Stimulated activated CD4-positive, alpha-beta T cell treated with anti-CD3 and anti-CD28 coated beads, Interleukin-4, amount 100 ng/mL, for 4 hours (primary cell): ENCODE measurements around the gene KRT85.

Experiments used
- DNase-seq, 2 experiments: peaks; one replicate each; pipeline ENCODE4 v3.0.0-alpha.2; 2020

KRT85 gene

DNA sequence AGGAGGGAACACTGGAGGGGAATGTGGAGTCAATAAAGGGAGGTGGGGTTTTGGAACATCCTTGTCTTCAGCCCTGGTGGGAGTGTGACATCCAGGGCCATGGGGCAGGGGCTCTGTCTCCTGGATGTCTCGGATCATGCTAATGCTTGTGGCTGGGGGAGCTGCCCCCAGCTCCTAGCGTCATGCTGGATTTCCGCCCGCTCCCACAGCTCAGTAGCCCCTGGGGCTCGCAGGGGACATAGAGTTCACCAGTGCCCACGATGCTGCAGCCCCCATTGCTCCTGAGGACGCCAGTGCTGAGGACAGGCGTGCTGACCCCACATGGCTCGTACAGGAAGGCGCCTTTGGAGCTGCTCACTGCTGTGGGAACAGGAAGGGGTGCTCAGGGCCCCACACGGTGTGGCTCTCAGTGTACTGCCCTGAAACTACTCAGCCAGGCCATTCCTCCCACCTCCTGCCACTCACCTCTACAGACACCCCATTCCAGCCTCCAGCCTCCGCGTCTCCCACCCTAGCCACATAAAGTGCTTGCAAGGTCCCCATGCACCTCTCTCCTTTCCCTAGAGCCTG lies 27.6 kb upstream of the KRT85 start:
- no peak for DNase-seq

DNA sequence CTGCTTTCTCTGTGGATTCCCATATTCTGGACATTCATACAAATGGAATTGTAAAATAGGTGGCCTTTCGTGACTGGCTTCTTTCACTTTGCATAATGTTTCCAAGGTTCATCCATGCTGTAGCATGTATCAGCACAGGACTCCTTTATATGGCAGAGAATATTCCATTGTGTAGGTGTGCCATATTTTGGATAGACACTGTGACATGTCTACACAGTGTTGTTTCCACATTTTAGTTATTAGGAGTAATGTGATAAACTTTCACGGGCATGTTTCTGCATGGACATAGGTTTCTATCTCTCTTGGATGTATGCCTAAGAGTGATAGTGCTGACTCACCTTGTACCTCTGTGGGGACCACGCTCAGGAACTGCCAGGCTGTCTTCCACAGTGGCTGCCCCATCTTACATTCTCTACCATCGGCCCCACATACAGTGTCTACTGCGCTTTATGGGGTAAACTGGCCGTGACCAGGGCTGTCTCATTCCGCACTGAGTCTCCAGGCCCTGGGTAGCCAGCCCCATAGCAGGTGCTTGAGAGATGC lies 25.3 kb upstream of the KRT85 start:
- no peak for DNase-seq

DNA sequence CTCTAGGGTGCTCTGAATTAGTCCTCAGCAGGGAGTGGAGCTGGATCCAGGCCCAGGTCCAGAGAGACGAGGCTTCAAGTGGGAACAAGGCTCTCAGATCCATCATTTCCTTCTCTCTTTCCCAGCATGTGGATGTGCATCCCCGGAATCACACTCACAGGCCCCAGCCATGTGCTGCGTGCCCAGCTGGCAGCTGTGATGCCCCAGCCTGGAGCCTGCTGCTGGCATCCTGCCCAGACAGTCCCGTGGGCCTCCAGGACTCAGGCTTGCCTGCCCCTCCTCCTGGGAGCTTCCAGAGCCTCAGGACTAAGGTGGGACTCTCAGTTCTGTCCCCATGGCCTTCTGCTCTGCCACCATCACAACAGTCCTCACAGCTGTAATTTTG lies 24.3 kb upstream of the KRT85 start:
- DNase-seq = no peak

DNA sequence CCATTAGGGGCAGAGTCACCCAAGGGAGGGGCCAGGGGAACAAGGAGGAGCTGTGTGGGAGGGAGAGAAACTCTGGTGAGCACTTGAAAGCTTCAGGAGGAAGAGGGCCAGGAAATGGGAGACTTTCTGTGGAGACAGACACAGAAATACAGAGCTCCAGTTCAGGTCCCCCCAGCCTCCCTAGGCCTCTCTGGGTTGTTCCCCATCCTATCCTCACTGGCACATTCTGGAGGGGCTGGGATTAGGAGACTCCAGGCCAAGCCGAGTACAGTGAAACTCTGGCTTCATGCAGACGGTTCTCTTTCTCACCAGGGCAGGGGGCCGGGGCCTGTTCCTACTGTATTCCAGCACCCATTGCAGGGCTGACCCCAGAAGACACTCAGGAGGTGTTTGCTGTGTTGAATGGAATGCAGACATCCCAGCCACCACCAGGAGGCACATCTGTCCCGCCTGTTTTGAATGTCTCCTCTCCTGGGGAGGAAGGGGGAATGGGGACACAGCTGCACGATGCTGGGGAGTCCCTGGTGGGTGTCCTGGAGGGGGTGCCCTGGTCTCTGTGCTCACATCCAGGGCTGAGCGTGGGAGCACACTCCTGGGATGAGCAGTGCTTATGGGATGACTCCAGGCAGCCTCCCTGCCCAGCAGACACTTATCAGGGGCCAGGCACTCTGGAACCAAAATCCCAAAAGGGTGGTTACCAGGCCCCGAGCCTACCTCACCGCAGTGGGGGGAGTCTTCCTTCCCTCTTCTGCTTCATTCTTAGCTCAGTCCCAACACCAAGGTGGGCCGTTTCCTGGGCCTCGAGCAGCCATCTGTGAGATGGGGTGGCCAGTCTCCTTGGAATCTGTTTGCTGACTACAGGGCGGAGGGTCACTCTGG lies 23.7 kb upstream of the KRT85 start:
- DNase-seq = no peak

DNA sequence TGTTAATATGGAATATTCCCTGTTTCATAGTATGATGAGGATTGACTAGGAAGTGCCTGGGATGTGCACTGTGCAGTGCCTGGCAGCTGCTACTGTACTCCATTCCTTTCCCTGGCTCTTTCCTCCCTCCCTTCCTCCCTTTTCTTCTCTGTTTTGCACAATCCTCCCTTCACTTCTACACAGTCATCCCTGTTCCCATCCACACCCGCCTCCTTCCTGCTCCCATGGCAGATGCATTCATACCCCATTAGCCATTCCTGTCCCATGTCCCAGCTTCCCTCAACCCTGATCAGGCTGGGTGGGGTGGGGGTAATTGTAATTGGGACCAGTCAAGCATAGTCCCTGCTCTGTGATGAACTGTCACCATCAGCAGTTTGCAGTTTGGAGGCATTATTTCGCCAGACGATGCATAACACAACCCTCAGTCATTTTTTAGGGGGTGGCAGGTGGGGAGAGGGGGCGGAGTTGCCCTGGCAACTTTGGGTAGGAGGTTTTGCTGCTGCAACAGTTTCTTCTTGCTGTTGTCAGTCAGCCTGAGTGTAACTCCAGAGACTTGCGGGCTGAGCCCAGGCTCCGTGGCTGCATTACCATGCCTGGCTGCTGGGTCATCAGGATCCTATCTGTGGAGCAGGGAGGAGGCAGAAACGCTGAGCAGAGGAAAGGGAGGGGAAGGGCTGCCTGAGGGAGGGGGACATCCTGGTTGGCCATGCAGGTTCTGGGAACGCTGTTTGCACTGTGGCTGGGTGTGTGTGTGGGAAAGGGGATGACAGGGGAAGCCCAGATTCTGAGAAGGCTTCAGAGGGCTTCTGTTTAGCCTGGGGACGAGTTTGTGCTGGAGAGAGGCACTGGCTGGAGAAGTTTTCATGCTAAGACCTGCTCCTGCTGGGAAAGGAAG lies 22.3 kb upstream of the KRT85 start:
- DNase-seq = no peak

DNA sequence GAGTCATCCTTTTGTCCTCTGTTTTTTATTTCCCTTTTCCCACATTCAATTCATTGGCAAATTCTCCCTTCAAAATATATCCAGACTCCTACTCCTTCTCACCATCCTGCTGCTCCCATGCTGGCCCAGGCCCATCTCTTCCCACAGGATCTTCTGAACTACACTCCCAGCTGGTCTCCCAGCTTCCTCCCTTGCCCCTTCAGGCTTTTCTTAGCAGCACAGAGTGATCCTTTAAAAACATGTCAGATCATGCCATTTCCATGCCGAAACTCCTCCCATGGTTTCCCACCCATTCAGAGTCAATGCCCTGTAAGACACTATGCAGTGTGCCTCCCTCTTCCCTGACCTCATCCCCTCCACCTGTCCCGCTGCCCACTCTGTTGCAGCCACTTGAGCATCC lies 20.6 kb upstream of the KRT85 start:
- no peak for DNase-seq

DNA sequence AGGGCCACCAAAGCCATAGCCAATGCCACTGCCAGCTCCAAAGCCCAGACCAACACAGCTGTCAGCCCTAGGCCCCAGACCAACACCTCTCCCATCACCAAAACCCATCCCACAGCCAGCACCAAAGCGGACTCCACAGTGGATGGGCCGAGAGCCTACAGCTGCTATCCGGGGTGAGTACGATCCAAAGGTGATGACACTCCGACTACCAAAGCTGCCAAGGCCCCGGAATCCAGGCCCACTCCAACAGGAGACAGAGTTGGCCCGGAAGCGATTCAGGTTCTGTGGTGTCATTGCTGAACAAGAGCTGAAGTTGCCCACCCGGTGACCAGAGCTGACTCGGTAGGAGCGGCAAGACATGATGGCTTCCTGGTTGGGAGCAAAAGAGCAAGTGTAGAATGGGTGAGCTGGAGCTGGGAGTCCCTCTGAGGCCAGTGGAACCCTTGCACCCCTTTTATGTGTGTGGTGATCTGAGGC lies 18.0 kb upstream of the KRT85 start, which contains the start of gene KRT84:
Gene KRT84 (minus strand): TSS at position 427 of the 477 bp plus-strand sequence. CDS start 67 bp downstream, at position 360.
- DNase-seq = no peak

DNA sequence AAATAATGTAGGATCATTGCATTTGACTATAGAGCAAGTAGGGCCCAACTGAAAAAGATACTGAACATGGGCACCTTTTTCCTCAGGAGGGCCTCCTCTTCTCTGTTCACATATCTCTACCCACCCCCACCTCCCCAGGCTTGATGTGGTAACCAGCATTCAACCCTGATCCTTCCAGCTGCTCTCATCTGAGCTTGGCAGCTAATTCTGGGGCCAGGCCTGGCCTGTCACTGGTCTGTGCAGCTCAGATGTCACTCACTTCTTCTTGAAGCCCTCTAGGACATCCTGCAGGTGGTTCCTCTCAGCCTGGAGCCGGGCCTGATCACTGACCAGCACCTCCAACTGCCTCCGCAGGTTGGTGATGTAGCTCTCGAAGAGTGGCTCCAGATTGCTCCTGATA lies 16.1 kb upstream of the KRT85 start:
- no peak for DNase-seq

DNA sequence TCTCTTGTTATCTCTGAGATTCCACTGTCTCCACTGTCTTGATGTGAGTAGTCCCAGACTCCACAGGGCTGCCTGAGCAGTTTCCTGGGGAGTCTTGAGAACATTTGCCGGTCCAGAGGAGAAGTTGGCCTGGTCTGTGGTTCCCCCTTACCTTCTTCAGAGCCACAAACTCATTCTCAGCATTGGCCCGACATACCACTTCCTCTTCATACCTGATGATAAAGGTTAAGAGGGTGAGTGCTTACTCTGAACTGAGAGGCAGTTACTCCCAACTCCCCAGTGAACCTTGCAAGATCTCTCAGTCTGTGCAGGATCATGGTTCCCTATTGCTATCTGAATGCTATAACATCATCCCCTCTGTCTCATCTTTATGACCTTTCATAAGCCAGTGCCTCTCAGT lies 15.6 kb upstream of the KRT85 start:
- no peak for DNase-seq

DNA sequence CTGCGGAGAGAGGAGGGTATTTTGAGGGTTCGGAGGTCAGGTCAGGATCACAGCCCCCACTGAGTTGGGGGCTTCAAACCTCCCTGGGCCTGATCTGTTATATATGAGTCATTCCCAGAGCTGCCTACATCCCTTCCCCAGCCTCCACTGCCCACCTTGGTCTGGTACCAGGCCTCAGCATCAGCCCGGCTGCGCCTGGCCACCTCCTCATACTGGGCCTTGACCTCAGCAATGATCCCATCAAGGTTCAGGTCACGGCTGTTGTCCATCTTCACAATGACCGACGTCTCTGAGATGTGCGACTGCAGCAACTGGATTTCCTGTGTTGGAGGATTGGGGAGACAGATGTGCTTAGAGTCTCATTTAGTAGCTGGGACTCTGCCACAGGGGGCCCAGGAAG lies 13.9 kb upstream of the KRT85 start:
- DNase-seq = no peak

DNA sequence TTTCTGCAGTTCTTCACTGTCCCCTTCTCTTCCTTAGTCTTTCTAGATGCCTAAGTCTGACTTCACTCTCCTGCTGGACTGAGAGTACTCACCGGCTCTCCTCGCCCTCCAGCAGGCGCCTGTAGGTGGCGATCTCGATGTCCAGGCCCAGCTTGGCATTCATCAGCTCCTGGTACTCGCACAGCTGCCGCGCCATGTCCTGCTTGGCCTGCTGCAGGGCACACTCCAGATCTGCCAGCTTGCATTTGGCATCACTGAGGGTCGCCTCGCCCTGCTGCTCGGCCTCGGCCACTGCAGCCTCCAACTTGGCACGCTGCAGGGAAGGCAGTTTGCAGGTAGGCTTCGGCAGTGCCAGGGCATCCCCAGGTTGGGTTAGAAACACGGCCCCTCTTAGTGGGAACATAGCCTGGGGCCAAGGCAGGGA lies 13.0 kb upstream of the KRT85 start:
- no peak for DNase-seq

DNA sequence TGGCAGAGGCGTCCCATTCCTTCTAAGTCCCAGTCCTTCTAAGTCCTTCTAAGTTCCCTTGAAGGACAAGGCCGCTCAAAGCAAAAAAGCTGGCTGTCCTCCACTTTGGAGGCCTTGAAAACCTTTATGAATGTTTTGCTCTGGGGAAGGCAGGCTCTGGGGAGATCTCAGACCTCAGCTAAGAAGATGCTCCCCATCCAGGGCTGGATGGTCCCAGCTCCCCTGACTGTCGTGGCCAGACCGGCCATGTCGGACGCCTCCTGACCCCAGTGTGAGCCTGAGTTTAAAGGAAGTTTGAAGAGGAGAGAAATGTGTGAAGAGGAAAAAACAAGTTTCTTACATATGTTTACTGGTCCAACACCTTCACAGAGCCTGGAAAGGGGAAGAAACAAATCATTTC lies 12.3 kb upstream of the KRT85 start:
- no peak for DNase-seq

DNA sequence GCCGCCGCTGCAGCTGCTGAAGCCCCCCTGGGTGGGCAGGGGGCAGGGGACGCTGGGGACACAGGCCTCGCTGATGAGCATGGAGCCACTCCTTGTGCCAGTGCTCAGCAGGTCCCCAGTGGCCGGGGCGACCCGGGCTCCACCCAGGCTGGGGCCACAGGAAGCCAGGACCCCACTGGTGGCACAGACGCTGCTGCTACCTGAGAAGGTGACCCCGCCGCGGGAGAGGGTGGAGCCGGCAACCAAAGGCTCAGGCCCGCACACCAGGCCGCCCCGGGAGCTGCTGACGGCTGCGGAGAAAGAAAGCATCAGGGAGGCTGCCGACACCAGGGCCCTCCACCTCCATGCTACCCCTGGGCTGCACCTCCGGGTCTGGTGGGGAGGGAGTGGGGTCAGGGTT lies 10.8 kb upstream of the KRT85 start:
- DNase-seq = no peak

DNA sequence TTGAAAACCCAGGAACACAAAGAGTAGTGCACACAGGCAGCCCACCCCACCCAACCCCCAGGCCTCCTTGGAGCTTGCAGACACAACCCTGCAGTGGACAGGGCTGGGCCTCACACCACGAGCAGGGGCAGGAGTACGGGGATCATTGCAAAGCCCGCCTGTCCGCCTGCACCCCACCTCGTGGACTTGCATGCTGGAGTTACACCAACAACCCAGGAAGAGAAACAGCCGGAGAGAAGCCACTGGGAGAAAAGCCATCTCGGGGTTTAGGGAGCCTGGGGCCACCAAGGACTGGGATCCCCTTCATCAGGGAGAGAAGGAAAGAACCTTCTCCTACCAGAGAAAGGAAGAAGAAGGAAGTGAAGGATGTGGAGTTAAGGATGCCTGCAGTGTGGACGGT lies 10.0 kb upstream of the KRT85 start:
- no peak for DNase-seq

DNA sequence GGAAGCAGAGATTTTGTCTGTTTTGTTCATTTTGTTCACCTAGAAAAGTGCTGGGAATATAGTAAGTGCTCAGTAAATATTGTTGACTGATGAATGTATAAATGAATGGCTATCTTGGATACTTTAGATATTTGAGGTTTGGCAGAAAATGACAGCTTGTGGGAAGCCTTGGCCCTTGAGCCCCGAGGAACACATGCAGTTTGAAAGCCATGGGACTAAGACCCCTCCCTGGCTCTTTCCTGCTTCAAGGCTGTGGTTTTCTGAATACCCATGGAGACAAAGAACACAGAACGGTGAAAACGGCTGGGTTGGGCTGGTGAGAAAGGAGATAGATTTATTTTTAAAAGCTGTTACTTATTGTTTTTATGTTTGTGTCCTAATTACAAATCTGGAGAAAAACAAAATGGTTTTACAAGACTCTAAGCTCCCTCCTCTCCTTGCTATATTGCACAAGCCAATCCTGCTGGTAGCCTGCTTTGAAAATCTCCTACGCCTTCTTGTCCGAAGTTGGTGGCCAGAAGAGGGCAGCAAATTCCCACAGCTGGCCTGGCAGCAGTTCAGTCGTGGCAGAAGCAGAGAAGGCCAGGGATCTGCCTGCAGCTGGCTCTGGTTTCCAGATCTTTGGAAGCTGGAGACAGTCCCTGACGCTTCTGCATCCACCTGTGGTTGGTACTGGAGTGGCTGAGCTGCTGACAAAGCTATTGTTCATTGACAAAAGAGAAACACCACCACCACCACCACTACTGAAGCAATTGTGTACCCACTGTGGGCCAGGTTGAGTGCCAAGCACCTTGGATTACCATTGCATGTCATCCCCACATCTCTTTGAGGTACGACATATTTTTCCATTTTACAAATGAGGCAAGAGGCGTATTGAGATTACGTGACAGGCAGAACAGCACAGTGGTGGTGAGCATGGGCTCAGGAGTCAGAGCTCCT lies 5.2 kb upstream of the KRT85 start:
- DNase-seq = peak; percentile 31 to 33

DNA sequence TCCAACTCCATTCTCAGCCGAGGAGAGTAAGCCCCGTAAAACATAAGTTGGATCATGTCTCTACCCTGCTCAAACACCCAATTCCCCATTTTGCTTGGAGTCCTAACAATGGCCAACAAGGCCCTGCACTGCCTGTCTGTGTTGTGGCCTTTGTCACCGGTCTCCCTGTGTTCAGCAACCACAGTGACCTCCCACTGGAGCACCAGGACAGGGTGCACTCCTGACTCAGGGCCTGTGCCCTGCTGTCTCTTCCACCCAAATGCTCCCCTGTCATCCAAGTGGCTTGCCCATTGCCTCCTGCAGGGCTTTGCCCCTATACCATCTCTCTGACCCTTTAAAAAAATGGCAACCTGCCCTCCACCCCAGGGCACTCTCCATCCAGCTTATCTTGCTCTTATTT lies 4.4 kb upstream of the KRT85 start:
- no peak for DNase-seq

DNA sequence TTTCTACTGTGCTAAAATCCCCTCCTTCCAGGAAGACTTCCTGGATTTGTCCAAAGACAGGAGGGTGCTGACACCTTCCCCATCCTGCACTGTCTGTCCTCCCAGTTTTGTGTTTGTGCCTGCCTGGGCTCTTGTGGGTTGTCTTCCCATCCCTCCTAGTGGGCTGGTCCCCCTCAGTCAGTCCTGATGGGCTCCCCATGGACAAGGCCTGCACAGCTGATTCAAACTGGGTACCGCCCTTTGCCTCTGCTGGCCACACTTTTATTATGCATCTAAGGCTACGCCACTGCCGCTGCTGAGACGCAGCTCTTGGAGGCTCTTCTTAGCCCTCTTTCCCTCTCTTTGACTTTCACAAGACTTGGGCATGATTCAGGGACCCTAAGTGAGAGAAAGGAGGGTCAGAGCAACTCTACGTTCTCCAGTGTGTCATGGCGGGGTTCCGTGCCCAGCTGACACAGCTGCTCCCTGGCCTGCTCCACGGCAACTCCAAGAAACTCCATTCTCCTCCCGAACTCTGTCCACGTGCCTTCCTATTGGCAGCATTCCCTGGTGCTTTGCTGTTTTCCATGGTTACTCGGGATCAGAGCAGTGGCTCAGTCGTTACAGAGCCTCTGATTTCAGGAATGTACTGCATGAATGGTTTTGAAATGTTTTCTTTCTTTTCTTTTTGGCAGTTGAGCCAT lies 3.8 kb upstream of the KRT85 start:
- DNase-seq = no peak

DNA sequence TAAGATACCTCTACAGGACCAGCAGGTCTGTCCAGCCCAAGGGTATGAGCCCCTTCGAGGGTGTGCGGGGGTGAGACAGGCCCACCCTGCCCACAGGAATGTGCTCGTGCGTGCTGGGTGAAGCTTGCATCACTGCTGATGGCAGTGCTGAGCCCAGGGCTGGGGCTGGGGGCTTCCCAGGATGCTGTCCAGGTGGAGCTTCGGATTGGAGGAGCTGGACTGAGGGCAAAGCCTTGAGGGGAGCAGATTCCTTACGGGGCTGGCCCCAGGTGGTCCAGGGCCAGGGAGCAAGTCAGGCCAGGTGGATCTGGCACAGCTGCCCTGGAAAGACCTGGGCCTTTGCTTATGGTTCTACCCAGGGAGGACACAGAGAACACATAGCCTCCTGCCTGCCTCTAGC lies 2.5 kb upstream of the KRT85 start:
- DNase-seq = no peak

DNA sequence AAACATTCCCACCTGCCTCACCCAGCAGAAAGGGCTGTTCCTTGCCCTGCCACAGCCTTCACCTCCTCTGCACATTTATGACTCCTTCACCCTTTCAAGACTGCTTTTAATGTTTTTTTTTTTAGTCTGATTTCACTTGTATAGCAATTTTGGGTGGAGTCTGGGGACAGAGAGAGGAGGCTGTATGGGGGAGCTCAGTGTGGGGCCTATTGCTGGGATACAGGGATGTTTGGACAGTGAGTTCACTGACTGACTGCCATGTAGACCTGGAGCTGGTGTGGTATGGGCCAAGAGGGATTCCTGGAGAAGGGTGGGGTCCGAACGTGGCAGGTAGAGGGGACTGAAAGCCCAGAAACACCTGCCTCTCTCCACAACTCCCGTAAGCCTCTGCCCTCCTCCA lies 1.9 kb upstream of the KRT85 start:
- no peak for DNase-seq

DNA sequence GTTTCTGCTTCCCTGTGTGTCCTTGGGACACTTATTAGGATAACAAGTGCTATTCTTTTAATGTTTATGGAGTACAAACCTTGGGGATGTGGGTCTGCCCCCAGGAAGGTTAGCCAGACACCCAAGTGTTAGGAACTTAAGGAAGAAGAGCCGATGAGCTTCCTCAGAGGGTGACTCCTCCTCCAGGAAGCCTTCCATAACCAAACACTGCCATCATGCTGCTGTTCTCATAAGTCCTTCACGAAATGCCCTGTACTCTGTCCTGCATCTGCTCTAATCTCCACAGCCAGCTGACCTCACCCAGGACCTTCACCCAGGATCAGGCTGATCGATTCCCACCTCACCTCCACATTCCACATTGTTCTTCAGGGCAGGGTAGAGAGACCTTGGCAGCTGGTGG lies 1.2 kb upstream of the KRT85 start:
- DNase-seq = no peak

DNA sequence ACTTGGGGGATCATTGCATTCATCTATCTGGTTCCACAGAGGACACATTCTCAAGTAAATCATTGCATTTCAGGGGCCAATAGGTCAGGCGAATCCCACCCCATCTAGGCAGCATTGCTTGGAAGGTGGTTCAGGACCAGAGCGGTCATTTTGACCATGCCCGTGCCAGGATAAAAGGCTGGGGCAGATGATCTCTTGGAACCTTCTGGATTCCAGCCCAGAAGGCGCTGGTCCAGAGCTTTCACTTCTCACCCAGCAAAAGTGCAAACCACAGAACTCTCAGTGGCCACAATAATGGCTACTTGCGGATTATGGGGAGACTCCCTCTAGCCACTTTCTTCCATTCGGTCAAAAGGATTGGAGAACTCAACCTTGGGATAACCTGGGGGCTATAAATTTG lies 595 bp upstream of the KRT85 start:
- no peak for DNase-seq
